Peyer's patch (tissue), 4 donors: ENCODE results near the gene DNER.

Experiments
- POLR2A ChIP-seq, 2 donors: fragments of 450-650 bp; IDR thresholded peaks; one replicate each; pipeline ENCODE4 v1.5.1; 2017; ENCODE audit warnings: antibody characterized with exemption in 2 of 2, mild to moderate bottlenecking in 2 of 2, moderate library complexity in 2 of 2
- TF ChIP-seq, protein P1 (sequence below), 6 experiments: fragments of 450-650 bp in 4 of 6; fragments of 200-600 bp in 2 of 6; sonication (generic) in 1 of 6; IDR thresholded peaks; one replicate each; pipeline ENCODE4 v1.5.1; 2017 to 2019; ENCODE audit warnings: antibody characterized with exemption in 6 of 6, mild to moderate bottlenecking in 3 of 6, moderate library complexity in 1 of 6

DNA sequence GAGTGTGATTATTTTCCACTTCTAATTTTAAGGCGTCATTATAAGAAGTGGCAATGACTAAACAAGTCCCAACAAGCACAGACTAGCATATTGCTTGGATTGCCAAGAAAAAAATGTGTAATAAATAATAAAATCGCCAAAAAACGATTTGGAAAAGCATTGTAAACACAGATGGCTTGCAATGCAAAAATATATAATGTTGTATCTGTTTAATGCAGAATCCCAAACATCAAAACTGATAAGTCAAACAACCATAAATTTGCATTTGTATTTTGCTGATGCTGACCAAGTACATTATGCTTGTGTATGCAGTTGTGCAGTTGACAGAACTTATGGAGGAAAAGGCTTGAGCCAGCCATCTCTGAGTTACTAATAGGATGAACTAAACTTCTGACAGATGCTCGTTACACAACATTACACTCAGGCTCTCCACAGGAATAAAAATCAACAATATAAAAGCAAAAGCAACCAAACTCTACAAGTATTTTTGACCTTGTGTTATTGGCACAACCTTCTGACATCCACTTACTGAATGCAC, 68.1 kb downstream of the DNER start:
- TF ChIP-seq, protein P1, sequence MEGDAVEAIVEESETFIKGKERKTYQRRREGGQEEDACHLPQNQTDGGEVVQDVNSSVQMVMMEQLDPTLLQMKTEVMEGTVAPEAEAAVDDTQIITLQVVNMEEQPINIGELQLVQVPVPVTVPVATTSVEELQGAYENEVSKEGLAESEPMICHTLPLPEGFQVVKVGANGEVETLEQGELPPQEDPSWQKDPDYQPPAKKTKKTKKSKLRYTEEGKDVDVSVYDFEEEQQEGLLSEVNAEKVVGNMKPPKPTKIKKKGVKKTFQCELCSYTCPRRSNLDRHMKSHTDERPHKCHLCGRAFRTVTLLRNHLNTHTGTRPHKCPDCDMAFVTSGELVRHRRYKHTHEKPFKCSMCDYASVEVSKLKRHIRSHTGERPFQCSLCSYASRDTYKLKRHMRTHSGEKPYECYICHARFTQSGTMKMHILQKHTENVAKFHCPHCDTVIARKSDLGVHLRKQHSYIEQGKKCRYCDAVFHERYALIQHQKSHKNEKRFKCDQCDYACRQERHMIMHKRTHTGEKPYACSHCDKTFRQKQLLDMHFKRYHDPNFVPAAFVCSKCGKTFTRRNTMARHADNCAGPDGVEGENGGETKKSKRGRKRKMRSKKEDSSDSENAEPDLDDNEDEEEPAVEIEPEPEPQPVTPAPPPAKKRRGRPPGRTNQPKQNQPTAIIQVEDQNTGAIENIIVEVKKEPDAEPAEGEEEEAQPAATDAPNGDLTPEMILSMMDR (IDR thresholded peaks at IDR 0.05), result no peak
- TF ChIP-seq POLR2A (IDR thresholded peaks at IDR 0.05), result no peak
